Mesendoderm (in vitro differentiated cells): ENCODE data around the gene NAXD.

ENCODE experiments used
- DNase-seq: peaks from one replicate; pipeline ENCODE4 v3.0.0; 2013
- H2AK5ac ChIP-seq: 2 replicates; pipeline ENCODE4 v1.6.1; 2013; ENCODE audit warnings: low read length, inconsistent platforms
- H2BK120ac ChIP-seq: 2 replicates; pipeline ENCODE4 v1.6.1; 2013; ENCODE audit warnings: low read depth, mild to moderate bottlenecking, low read length, moderate library complexity, mixed read lengths
- H2BK15ac ChIP-seq: replicated peaks from 2 replicates; pipeline ENCODE4 v1.6.1; 2013; ENCODE audit warnings: low read depth, mild to moderate bottlenecking, moderate library complexity
- H2BK5ac ChIP-seq: 2 replicates; pipeline ENCODE4 v1.6.1; 2013; ENCODE audit warnings: low read length, inconsistent platforms
- H3K18ac ChIP-seq: 2 replicates; pipeline ENCODE4 v1.6.1; 2013; ENCODE audit warnings: mild to moderate bottlenecking, low read length, mixed read lengths
- H3K23ac ChIP-seq: one replicate; pipeline ENCODE4 v1.6.1; 2013; ENCODE audit warnings: low read length
- H3K27ac ChIP-seq: 2 replicates; pipeline ENCODE4 v1.5.1; 2013; ENCODE audit warnings: low read depth, mild to moderate bottlenecking, inconsistent platforms, low read length, moderate library complexity
- H3K27me3 ChIP-seq: 2 replicates; pipeline ENCODE4 v1.6.1; 2013; ENCODE audit warnings: low read length, control low read depth, mild to moderate bottlenecking, inconsistent platforms; ENCODE audit not compliant: insufficient read depth, poor library complexity
- H3K36me3 ChIP-seq: 2 replicates; pipeline ENCODE4 v1.6.1; 2013; ENCODE audit warnings: low read length, inconsistent platforms; ENCODE audit not compliant: control insufficient read depth, insufficient read depth
- H3K4ac ChIP-seq: one replicate; pipeline ENCODE4 v1.6.1; 2013; ENCODE audit warnings: low read depth, mild to moderate bottlenecking, low read length, moderate library complexity
- H3K4me1 ChIP-seq: 2 replicates; pipeline ENCODE4 v1.6.1; 2013; ENCODE audit warnings: low read depth, low read length, inconsistent platforms; ENCODE audit not compliant: control insufficient read depth
- H3K4me2 ChIP-seq: 2 replicates; pipeline ENCODE4 v1.6.1; 2013; ENCODE audit warnings: low read length
- H3K4me3 ChIP-seq: 2 replicates; pipeline ENCODE4 v1.5.1; 2013; ENCODE audit warnings: mild to moderate bottlenecking, low read length
- H3K56ac ChIP-seq: one replicate; pipeline ENCODE4 v1.6.1; 2013; ENCODE audit warnings: low read length
- H3K79me1 ChIP-seq: 2 replicates; pipeline ENCODE4 v1.6.1; 2013; ENCODE audit warnings: low read length, inconsistent platforms
- H3K79me2 ChIP-seq: 2 replicates; pipeline ENCODE4 v1.6.1; 2013; ENCODE audit warnings: mild to moderate bottlenecking, low read length; ENCODE audit not compliant: control insufficient read depth, insufficient read depth
- H3K9ac ChIP-seq: 2 replicates; pipeline ENCODE4 v1.6.1; 2013; ENCODE audit warnings: low read length, inconsistent platforms
- H4K5ac ChIP-seq: one replicate; pipeline ENCODE4 v1.6.1; 2013; ENCODE audit warnings: low read length
- H4K8ac ChIP-seq: one replicate; pipeline ENCODE4 v1.6.1; 2013; ENCODE audit warnings: low read depth, mild to moderate bottlenecking, control low read depth, low read length, moderate library complexity
- WGBS: extraction: QIAGEN DNeasy Blood & Tissue Kit; methylation state at CpG from one replicate; pipeline ENCODE4 v1.1.7; 2013; ENCODE audit warnings: low lambda C conversion rate, missing lambda C conversion rate; ENCODE audit not compliant: insufficient coverage; ENCODE audit errors: extremely low coverage; 5-methylcytosine and 5-hydroxymethylcytosine counted together

The NAXD gene

GRCh38 chr13:110638814-110639806 is 23.8 kb downstream of the NAXD start:
- H3K27me3 ChIP-seq, result no peaks in the 10 kb centered on the region
- H3K56ac ChIP-seq, result peak overlapping the region; percentile 43
- no peak overlapping the region for H4K8ac ChIP-seq
- H3K18ac ChIP-seq, result no peak overlapping the region
- H2BK120ac ChIP-seq, result no peak overlapping the region
- peaks cover 9% of the 10 kb centered on the region for H3K79me1 ChIP-seq
- H3K4ac ChIP-seq, result no peak overlapping the region
- H3K36me3 ChIP-seq, result peaks cover 17% of the 10 kb centered on the region
- H3K27ac ChIP-seq, result no peak overlapping the region
- WGBS, result no CpG with 5 or more reads among the region's 39 CpGs
- no peak overlapping the region for H3K9ac ChIP-seq
- DNase-seq, result no peak
- H3K23ac ChIP-seq, result no peak overlapping the region
- H3K4me3 ChIP-seq, result no peak overlapping the region
- H3K79me2 ChIP-seq, result peaks cover 1% of the 10 kb centered on the region
- no peak overlapping the region for H3K4me2 ChIP-seq
- H2AK5ac ChIP-seq, result no peak overlapping the region
- no peak overlapping the region for H2BK15ac ChIP-seq
- peaks cover 2% of the 10 kb centered on the region for H3K4me1 ChIP-seq
- H4K5ac ChIP-seq, result no peak overlapping the region
- H2BK5ac ChIP-seq, result no peak overlapping the region

GRCh38 chr13:110639935-110640334 is 24.6 kb downstream of the NAXD start:
- no peak overlapping the region for H3K4me2 ChIP-seq

GRCh38 chr13:110640591-110641029 is 25.3 kb downstream of the NAXD start:
- Histone ChIP-seq H3K4me1 (peaks cover 2% of the 10 kb centered on the region), H3K27me3 (no peaks in the 10 kb centered on the region), H2BK120ac (no peak overlapping the region), H3K79me1 (peaks cover 3% of the 10 kb centered on the region), H3K9ac (no peak overlapping the region), H3K36me3 (peaks cover 13% of the 10 kb centered on the region), H3K56ac (no peak overlapping the region), H3K4me2 (no peak overlapping the region), H3K23ac (no peak overlapping the region), H3K4me3 (no peak overlapping the region), H3K79me2 (no peaks in the 10 kb centered on the region), H2AK5ac (no peak overlapping the region), H2BK5ac (no peak overlapping the region), H4K5ac (no peak overlapping the region), H3K18ac (no peak overlapping the region), H3K4ac (no peak overlapping the region), H3K27ac (no peak overlapping the region), H2BK15ac (no peak overlapping the region), H4K8ac (no peak overlapping the region)
- WGBS, result no CpG with 5 or more reads among the region's 13 CpGs
- no peak for DNase-seq

More at GRCh38 chr13:110639935-110640334, 24.6 kb downstream of the NAXD start:
- no peak overlapping the region for H3K56ac ChIP-seq
- H4K5ac ChIP-seq, result no peak overlapping the region
- H2BK120ac ChIP-seq, result no peak overlapping the region
- H3K4me3 ChIP-seq, result no peak overlapping the region
- no peak overlapping the region for H2BK5ac ChIP-seq
- H3K4ac ChIP-seq, result no peak overlapping the region
- no peaks in the 10 kb centered on the region for H3K79me2 ChIP-seq
- peaks cover 2% of the 10 kb centered on the region for H3K4me1 ChIP-seq
- no peak overlapping the region for H3K27ac ChIP-seq
- no peak overlapping the region for H3K23ac ChIP-seq
- no peak overlapping the region for H4K8ac ChIP-seq
- peaks cover 6% of the 10 kb centered on the region for H3K79me1 ChIP-seq
- H2BK15ac ChIP-seq, result no peak overlapping the region
- no peak overlapping the region for H2AK5ac ChIP-seq
- WGBS, result no CpG with 5 or more reads among the region's 5 CpGs
- H3K27me3 ChIP-seq, result no peaks in the 10 kb centered on the region
- H3K18ac ChIP-seq, result no peak overlapping the region
- H3K36me3 ChIP-seq, result peaks cover 16% of the 10 kb centered on the region
- no peak overlapping the region for H3K9ac ChIP-seq
- peak; percentile 34 for DNase-seq

GRCh38 chr13:110641055-110642015 is 26.0 kb downstream of the NAXD start:
- Histone ChIP-seq H3K9ac (no peak overlapping the region), H2BK120ac (no peak overlapping the region), H3K23ac (no peak overlapping the region), H3K4ac (no peak overlapping the region), H3K79me2 (no peaks in the 10 kb centered on the region), H3K79me1 (peaks cover 2% of the 10 kb centered on the region), H3K4me3 (no peak overlapping the region), H2BK15ac (no peak overlapping the region), H3K4me1 (peaks cover 2% of the 10 kb centered on the region), H2AK5ac (no peak overlapping the region), H4K8ac (no peak overlapping the region), H3K27ac (no peak overlapping the region), H3K56ac (no peak overlapping the region), H3K4me2 (no peak overlapping the region), H2BK5ac (no peak overlapping the region), H4K5ac (no peak overlapping the region), H3K36me3 (peaks cover 8% of the 10 kb centered on the region), H3K18ac (no peak overlapping the region), H3K27me3 (no peaks in the 10 kb centered on the region)
- no CpG with 5 or more reads among the region's 29 CpGs for WGBS
- DNase-seq, result no peak

GRCh38 chr13:110642291-110642981 is 27.1 kb downstream of the NAXD start:
- H3K79me1 ChIP-seq, result peaks cover 2% of the 10 kb centered on the region
- no peaks in the 10 kb centered on the region for H3K27me3 ChIP-seq
- H2BK5ac ChIP-seq, result no peak overlapping the region
- H4K5ac ChIP-seq, result no peak overlapping the region
- peaks cover 8% of the 10 kb centered on the region for H3K36me3 ChIP-seq
- H3K4me1 ChIP-seq, result peaks cover 2% of the 10 kb centered on the region
- no peak overlapping the region for H2BK120ac ChIP-seq
- no peak overlapping the region for H3K56ac ChIP-seq
- H3K23ac ChIP-seq, result no peak overlapping the region
- H3K4ac ChIP-seq, result no peak overlapping the region
- no peak overlapping the region for H2AK5ac ChIP-seq
- no peak overlapping the region for H2BK15ac ChIP-seq
- no peak overlapping the region for H3K9ac ChIP-seq
- DNase-seq, result no peak
- H3K18ac ChIP-seq, result no peak overlapping the region
- no peaks in the 10 kb centered on the region for H3K79me2 ChIP-seq
- no peak overlapping the region for H4K8ac ChIP-seq
- WGBS, result no CpG with 5 or more reads among the region's 40 CpGs
- no peak overlapping the region for H3K4me2 ChIP-seq
- no peak overlapping the region for H3K27ac ChIP-seq
- H3K4me3 ChIP-seq, result no peak overlapping the region
